ENCODE results near the gene BNC2. TPM values are rescaled to one million over a fixed set of nuclear protein-coding genes. Genes with fewer than 3 reads are reported as not detected.

BNC2 gene
- total RNA-seq, 1 experiment from 2014 or later, result 5.7 TPM

DNA sequence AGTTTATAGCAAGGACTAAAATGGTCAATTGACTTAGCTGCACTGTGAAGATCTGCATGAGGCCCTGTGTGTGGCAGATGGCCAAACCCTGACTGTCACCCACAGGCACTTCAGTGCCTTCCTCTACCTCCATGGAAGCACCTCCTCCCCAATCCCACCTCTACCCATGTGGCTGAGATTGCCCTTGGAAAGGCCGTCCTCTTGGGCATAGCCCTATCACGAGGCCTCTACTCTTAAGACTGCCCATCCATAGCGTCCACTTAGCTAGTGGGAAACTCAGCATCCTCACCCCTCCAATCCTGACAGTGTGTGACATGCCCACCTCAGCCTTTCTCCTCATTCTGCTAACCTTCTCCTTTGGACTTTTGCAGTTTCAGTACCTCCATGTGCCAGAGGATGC, 510.2 kb downstream of the BNC2 start:
- H3K27ac ChIP-seq (ENCODE audit: low read length), result no peak overlapping the region
- ATAC-seq (no peak), DNase-seq (ENCODE audit: low read depth, low spot score) (no peak)
- in situ Hi-C loops (cut with HindIII; ENCODE audit: low pct_unique_long_range_greater_than_20kb, low sequenced_read_pairs), result no loop called here
- H3K4me3 ChIP-seq (ENCODE audit: low read depth in 2 of 2, low read length in 2 of 2), result no peak overlapping the region
- no TSS peak for BruUV-seq (replicated peaks)
- H3K4me1 ChIP-seq (ENCODE audit: control insufficient read depth, insufficient read depth, low read length), result no peaks in the 10 kb centered on the region
- ChIA-PET CTCF (no interaction called here), POLR2A (no interaction called here)
- no peak for TF ChIP-seq REST (IDR thresholded peaks at IDR 0.05; ENCODE audit: insufficient read depth in 1 of 2, low read depth in 2 of 2, low read length in 1 of 2)
- TF ChIP-seq, protein P1, sequence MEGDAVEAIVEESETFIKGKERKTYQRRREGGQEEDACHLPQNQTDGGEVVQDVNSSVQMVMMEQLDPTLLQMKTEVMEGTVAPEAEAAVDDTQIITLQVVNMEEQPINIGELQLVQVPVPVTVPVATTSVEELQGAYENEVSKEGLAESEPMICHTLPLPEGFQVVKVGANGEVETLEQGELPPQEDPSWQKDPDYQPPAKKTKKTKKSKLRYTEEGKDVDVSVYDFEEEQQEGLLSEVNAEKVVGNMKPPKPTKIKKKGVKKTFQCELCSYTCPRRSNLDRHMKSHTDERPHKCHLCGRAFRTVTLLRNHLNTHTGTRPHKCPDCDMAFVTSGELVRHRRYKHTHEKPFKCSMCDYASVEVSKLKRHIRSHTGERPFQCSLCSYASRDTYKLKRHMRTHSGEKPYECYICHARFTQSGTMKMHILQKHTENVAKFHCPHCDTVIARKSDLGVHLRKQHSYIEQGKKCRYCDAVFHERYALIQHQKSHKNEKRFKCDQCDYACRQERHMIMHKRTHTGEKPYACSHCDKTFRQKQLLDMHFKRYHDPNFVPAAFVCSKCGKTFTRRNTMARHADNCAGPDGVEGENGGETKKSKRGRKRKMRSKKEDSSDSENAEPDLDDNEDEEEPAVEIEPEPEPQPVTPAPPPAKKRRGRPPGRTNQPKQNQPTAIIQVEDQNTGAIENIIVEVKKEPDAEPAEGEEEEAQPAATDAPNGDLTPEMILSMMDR (IDR thresholded peaks at IDR 0.05), result no peak
- no peak for TF ChIP-seq TCF7L2 (IDR thresholded peaks at IDR 0.05; ENCODE audit: low read depth, low read length)
- no peak for TF ChIP-seq SIN3A (IDR thresholded peaks at IDR 0.05; ENCODE audit: borderline replicate concordance, insufficient read depth, low read depth, low read length)
- no peaks in the 10 kb centered on the region for H3K27me3 ChIP-seq (ENCODE audit: control insufficient read depth, insufficient read depth, low read length)
- no peaks in the 10 kb centered on the region for H3K9me3 ChIP-seq (ENCODE audit: control insufficient read depth, insufficient read depth, low read depth, low read length)
- intact Hi-C loops (cut with micrococcal nuclease; ENCODE audit: unreplicated experiment), result no loop called here
- H3K36me3 ChIP-seq (ENCODE audit: control insufficient read depth, insufficient read depth, low read length), result no peaks in the 10 kb centered on the region

Measured in Panc1 (cell line).